ENCODE results near the gene ZNF732. TPM values are rescaled to one million over a fixed set of nuclear protein-coding genes. Genes with fewer than 3 reads are reported as not detected.
A peak's percentile ranks its signal among the peaks of the same experiment; 100 is the strongest.
"Not testable (repeated sequence)": the region's sequence is repeated elsewhere in the genome, so short reads cannot be mapped to it uniquely, and the experiment has no call there.

The ZNF732 gene
- under 1 TPM in 1 of 2 donors, not detected in 1; 0.21 TPM for total RNA-seq
- long read RNA-seq: 0 reads

- intact Hi-C loops (cut with DNase I, micrococcal nuclease): no loop called here
- ATAC-seq: no peak
- peak in 1 of 2 donors; percentile 27 for DNase-seq
These were observed at the start of gene ZNF732 for GRCh38 chr4:304969-305680. Gene ZNF732 (minus strand): TSS chr4:305474. CDS start chr4:305310, 164 bp downstream.

GRCh38 chr4:340011-340410 is 34.7 kb upstream of the ZNF732 start:
- intact Hi-C loops (cut with DNase I, micrococcal nuclease): no loop called here

GRCh38 chr4:338759-339097 is 33.5 kb upstream of the ZNF732 start:
- DNase-seq (no peak), ATAC-seq (no peak)
- intact Hi-C loops (cut with DNase I, micrococcal nuclease): no loop called here

More at GRCh38 chr4:340011-340410, 34.7 kb upstream of the ZNF732 start:
- no peak for DNase-seq
- no peak for ATAC-seq

- intact Hi-C loops (cut with DNase I, micrococcal nuclease): no loop called here
- DNase-seq (peak in 1 of 2 donors; percentile 58), ATAC-seq (peak; percentile 31)
These were observed 32.9 kb upstream of the ZNF732 start for GRCh38 chr4:337932-338758.

GRCh38 chr4:337143-337931 is 32.1 kb upstream of the ZNF732 start, which contains the start of gene ZNF141:
Gene ZNF141 (plus strand): TSS chr4:337814. CDS start chr4:337984, 170 bp downstream.
- ATAC-seq: peak; percentile 93
- peak; percentile 95 to 98 for DNase-seq
- intact Hi-C loops (cut with DNase I, micrococcal nuclease): no loop called here

- intact Hi-C loops (cut with DNase I, micrococcal nuclease): no loop called here
- ATAC-seq (peak; percentile 15), DNase-seq (peak in 1 of 2 donors; percentile 39)
These were observed 31.5 kb upstream of the ZNF732 start for GRCh38 chr4:336893-337142.

GRCh38 chr4:336099-336892 is 31.0 kb upstream of the ZNF732 start:
- ATAC-seq: peak; percentile 7
- peak; percentile 30 to 46 for DNase-seq
- intact Hi-C loops (cut with DNase I, micrococcal nuclease): no loop called here

- intact Hi-C loops (cut with DNase I, micrococcal nuclease): no loop called here
- DNase-seq (no peak), ATAC-seq (no peak)
These were observed 30.2 kb upstream of the ZNF732 start for GRCh38 chr4:335515-335914.

GRCh38 chr4:328729-329128 is 23.5 kb upstream of the ZNF732 start:
- DNase-seq (no peak), ATAC-seq (no peak)
- intact Hi-C loops (cut with DNase I, micrococcal nuclease): no loop called here

- DNase-seq (no peak), ATAC-seq (no peak)
- intact Hi-C loops (cut with DNase I, micrococcal nuclease): no loop called here
These were observed 9.1 kb upstream of the ZNF732 start for GRCh38 chr4:314296-314903.

- intact Hi-C loops (cut with DNase I, micrococcal nuclease): no loop called here
- ATAC-seq (no peak), DNase-seq (no peak)
These were observed 4.5 kb upstream of the ZNF732 start for GRCh38 chr4:309807-310206.

- no peak for ATAC-seq
- intact Hi-C loops (cut with DNase I, micrococcal nuclease): no loop called here
- DNase-seq: no peak
These were observed 1.3 kb upstream of the ZNF732 start for GRCh38 chr4:306551-306961.

GRCh38 chr4:304516-304915 is 758 bp downstream of the ZNF732 start:
- intact Hi-C loops (cut with DNase I, micrococcal nuclease); DNase-seq; ATAC-seq: not testable (repeated sequence)

- ATAC-seq: no peak
- DNase-seq: no peak
- intact Hi-C loops (cut with DNase I, micrococcal nuclease): no loop called here
These were observed 2.9 kb downstream of the ZNF732 start for GRCh38 chr4:302381-302780.

- ATAC-seq: no peak
- no peak for DNase-seq
- intact Hi-C loops (cut with DNase I, micrococcal nuclease): no loop called here
These were observed 10.5 kb downstream of the ZNF732 start for GRCh38 chr4:294732-295131.

GRCh38 chr4:288891-289290 is 16.4 kb downstream of the ZNF732 start:
- ATAC-seq (no peak), DNase-seq (no peak)
- intact Hi-C loops (cut with DNase I, micrococcal nuclease): no loop called here

GRCh38 chr4:273309-274017 is 31.8 kb downstream of the ZNF732 start:
- DNase-seq (no peak), ATAC-seq (no peak)
- intact Hi-C loops (cut with DNase I, micrococcal nuclease): no loop called here
